Measurements from ENCODE around the gene CUEDC2. TPM values are rescaled to one million over a fixed set of nuclear protein-coding genes. Genes with fewer than 3 reads are reported as not detected.
"Not testable (repeated sequence)": the region's sequence is repeated elsewhere in the genome, so short reads cannot be mapped to it uniquely, and the experiment has no call there.

CUEDC2 gene
- total and polyA plus RNA-seq, 10 donors = 35.3 to 59.1 (median 44.7) TPM

DNA sequence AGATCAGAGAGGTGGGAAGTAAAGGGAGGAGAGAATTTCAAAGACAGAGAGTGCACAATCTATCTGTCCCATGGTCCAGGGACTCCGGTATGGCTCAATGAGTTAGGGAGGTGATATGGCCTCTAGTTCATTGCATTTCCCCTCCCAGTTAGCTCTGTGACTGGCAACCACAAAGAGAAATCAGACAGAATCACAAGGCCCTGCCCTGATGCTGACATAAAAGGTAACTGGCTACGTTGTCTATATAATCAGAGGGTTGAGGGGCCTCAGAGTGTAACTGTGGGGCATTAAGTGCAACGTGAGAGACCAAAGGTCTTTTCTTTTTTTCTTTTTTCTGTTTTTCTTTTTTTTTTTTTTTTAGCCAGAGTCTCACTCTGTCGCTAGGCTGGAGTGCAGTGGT lies 26.3 kb upstream of the CUEDC2 start:
- DNase-seq = no peak
- Histone ChIP-seq H3K27ac (no peak overlapping the region), H3K4me3 (no peak overlapping the region), H3K27me3 (replicated peaks in 1 of 7) (no peaks in the 10 kb centered on the region), H3K9me3 (no peaks in the 10 kb centered on the region), H3K4me1 (peaks cover 8 to 68% (median 33%) of the 10 kb centered on the region in 6 donors), H3K36me3 (peaks cover 0 to 24% (median 8%) of the 10 kb centered on the region in 6 donors)
- intact Hi-C loops (cut with DNase I; ENCODE audit: low total_unique reads) = no loop called here
- no peak for TF ChIP-seq POLR2A (IDR thresholded peaks at IDR 0.05)
- TF ChIP-seq POLR2AphosphoS5 (IDR thresholded peaks at IDR 0.05) = no peak
- TF ChIP-seq CTCF (IDR thresholded peaks at IDR 0.05 in 8 of 11, conservative IDR thresholded peaks at IDR 0.05 in 3 of 11) = no peak
- WGBS, 5 donors = 76 to 88% (median 83%) methylated on average over 4 of the region's 4 CpGs

- Histone ChIP-seq H3K27me3 (replicated peaks in 1 of 7) (no peaks in the 10 kb centered on the region), H3K9me3 (no peaks in the 10 kb centered on the region), H3K4me3 (no peak overlapping the region), H3K4me1 (peaks cover 8 to 68% (median 35%) of the 10 kb centered on the region in 6 donors), H3K36me3 (peaks cover 0 to 30% (median 8%) of the 10 kb centered on the region in 6 donors), H3K27ac (no peak overlapping the region)
- WGBS, 5 donors = 79 to 94% (median 86%) methylated on average over 9 of the region's 9 CpGs
- peak in 1 of 3 donors; percentile 22 for TF ChIP-seq POLR2AphosphoS5 (IDR thresholded peaks at IDR 0.05)
- TF ChIP-seq POLR2A (IDR thresholded peaks at IDR 0.05) = no peak
- intact Hi-C loops (cut with DNase I; ENCODE audit: low total_unique reads) = no loop called here
- DNase-seq = no peak
Observed at GRCh38 chr10:102457591-102458150, 25.3 kb upstream of the CUEDC2 start.

DNA sequence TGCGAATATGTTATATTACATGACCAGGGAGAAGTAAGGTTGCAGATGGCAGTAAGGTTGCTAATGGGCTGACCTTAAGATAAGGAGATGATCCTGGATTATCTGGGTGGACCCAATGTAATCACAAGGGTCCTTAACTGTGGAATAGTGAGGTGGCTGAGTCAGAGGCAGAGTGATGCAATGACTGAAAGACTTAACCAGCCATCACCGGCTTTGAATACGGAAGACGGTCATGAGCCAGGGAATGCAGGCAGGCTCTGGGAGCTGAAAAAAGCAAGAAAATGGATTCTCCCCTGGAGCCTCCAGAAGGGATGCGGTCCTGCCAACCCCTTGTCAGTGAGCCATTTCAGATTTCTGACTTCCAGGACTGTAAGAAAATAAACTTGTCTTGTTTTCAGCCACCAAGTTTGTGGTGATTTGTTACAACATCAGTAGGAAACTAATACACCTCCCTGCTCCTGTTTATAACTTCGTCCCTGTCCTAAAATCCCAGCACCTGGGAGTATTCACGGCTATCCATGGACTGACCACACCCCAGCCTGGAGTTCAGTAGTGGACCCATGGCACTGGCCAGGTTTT lies 23.6 kb upstream of the CUEDC2 start:
- 64 to 89% (median 84%) methylated on average over 7 of the region's 7 CpGs for WGBS, 5 donors
- H3K9me3 ChIP-seq = no peaks in the 10 kb centered on the region
- no peaks in the 10 kb centered on the region for H3K27me3 ChIP-seq (replicated peaks in 1 of 7)
- peaks cover 8 to 68% (median 34%) of the 10 kb centered on the region in 6 donors for H3K4me1 ChIP-seq
- TF ChIP-seq POLR2A (IDR thresholded peaks at IDR 0.05) = no peak
- no peak for TF ChIP-seq CTCF (IDR thresholded peaks at IDR 0.05 in 8 of 11, conservative IDR thresholded peaks at IDR 0.05 in 3 of 11)
- peak in 1 of 3 donors; percentile 21 for TF ChIP-seq POLR2AphosphoS5 (IDR thresholded peaks at IDR 0.05)
- DNase-seq = no peak
- H3K4me3 ChIP-seq = no peak overlapping the region
- H3K36me3 ChIP-seq = peaks cover 0 to 37% (median 8%) of the 10 kb centered on the region in 6 donors
- intact Hi-C loops (cut with DNase I; ENCODE audit: low total_unique reads) = no loop called here
- peak overlapping the region in 3 of 8 donors; percentile 37 to 93 (median 57) for H3K27ac ChIP-seq

DNA sequence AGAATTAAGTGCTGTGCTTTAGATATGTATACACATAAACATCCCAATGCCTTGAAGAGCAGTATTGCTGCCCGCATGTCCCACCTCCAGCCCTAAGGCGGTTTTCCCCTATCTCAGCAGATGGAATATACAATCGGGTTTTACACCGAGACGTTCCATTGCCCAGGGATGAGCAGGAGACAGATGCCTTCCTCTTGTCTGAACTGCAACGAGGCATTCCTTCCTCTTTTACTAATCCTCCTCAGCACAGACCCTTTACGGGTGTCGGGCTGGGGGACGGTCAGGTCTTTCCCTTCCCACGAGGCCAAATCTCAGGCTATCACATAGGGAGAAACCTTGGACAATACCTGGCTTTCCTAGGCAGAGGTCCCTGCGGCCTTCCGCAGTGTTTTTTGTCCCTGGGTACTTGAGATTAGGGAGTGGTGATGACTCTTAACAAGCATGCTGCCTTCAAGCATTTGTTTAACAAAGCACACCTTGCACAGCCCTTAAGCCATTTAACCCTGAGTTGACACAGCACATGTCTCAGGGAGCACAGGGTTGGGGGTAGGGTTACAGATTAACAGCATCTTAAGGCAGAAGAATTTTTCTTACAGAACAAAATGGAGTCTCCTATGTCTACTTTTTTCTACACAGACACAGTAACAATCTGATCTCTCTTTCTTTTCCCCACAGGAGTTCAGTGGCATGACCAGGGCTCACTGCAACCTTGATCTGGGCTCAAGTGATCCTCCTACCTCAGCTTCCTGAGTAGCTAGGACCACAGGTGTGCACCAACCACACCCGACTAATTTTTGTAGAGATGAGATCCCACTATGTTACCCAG lies 22.5 kb upstream of the CUEDC2 start:
- DNase-seq; H3K27me3 ChIP-seq (replicated peaks in 1 of 7); intact Hi-C loops (cut with DNase I; ENCODE audit: low total_unique reads); H3K4me3 ChIP-seq; H3K9me3 ChIP-seq: not testable (repeated sequence)
- WGBS, 5 donors = 55 to 82% (median 71%) methylated on average over 13 of the region's 13 CpGs
- Histone ChIP-seq H3K27ac (peak overlapping the region in 4 of 8 donors; percentile 7 to 93 (median 64)), H3K4me1 (peaks cover 8 to 66% (median 29%) of the 10 kb centered on the region in 6 donors), H3K36me3 (peaks cover 0 to 37% (median 8%) of the 10 kb centered on the region in 6 donors)

- no peak for TF ChIP-seq CTCF (IDR thresholded peaks at IDR 0.05 in 8 of 11, conservative IDR thresholded peaks at IDR 0.05 in 3 of 11)
- TF ChIP-seq POLR2AphosphoS5 (IDR thresholded peaks at IDR 0.05) = no peak
- TF ChIP-seq POLR2A (IDR thresholded peaks at IDR 0.05) = no peak
- no peak for DNase-seq
- H3K27me3 ChIP-seq (replicated peaks in 1 of 7) = no peaks in the 10 kb centered on the region
- no peak overlapping the region for H3K4me3 ChIP-seq
- 65 to 88% (median 85%) methylated on average over 5 of the region's 5 CpGs for WGBS, 5 donors
- intact Hi-C loops (cut with DNase I; ENCODE audit: low total_unique reads) = no loop called here
- H3K9me3 ChIP-seq = no peaks in the 10 kb centered on the region
- H3K36me3 ChIP-seq = peaks cover 0 to 37% (median 8%) of the 10 kb centered on the region in 6 donors
- H3K27ac ChIP-seq = peak overlapping the region in 6 of 8 donors; percentile 8 to 93 (median 79)
- peaks cover 8 to 76% (median 35%) of the 10 kb centered on the region in 6 donors for H3K4me1 ChIP-seq
Observed at GRCh38 chr10:102453502-102453901, 21.1 kb upstream of the CUEDC2 start.

All from spleen (tissue), 11 donors.